Endothelial cell of umbilical vein (primary cell): ENCODE data around the gene ZNF516.

ENCODE experiments used
- CTCF ChIP-seq, 2 donors: IDR thresholded peaks; 1 replicate in 1 of 2; 2 replicates in 1 of 2; pipeline ENCODE4 v1.5.1; 2011; ENCODE audit warnings: low read length in 2 of 2, mild to moderate bottlenecking in 2 of 2, moderate library complexity in 2 of 2, control low read depth in 1 of 2, inconsistent platforms in 1 of 2, low read depth in 1 of 2; ENCODE audit not compliant: insufficient read depth in 1 of 2; ENCODE audit errors: extremely low read depth in 1 of 2
- EZH2 ChIP-seq: IDR thresholded peaks from 2 replicates; pipeline ENCODE4 v1.6.1; 2012; ENCODE audit warnings: borderline replicate concordance, low read depth, mild to moderate bottlenecking, moderate library complexity, low read length, inconsistent platforms; ENCODE audit not compliant: severe bottlenecking

- TF ChIP-seq CTCF (IDR thresholded peaks at IDR 0.05; ENCODE audit: extremely low read depth in 1 of 2, insufficient read depth in 1 of 2, low read depth in 1 of 2, low read length in 2 of 2), result no peak
- TF ChIP-seq EZH2, result no peak
These were observed 41.1 kb downstream of the ZNF516 start for GRCh38 chr18:76453932-76454331.
